Measurements from ENCODE around the gene SEC31B.

DNA sequence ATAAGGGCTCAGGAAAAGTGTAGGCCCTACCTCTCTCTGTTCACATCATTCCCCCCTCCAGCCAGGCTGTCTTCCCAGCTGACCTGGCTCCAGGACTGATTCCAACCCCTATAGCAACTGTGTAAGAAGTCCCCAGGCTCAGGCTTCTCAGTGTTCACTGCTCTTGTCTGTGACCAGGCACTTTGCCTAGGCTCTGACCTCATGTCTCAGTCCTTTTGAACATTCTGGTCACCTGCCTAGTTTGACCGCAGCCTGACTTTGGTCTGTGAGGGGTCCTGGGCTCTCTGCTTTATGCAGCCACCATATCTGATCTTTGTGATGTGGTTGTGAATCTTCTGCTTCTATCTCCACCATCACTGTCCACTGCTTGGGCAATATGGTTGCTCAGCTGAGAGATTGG is 40.6 kb upstream of the SEC31B start:
- TF ChIP-seq EP300 (IDR thresholded peaks at IDR 0.05) (no peak), POLR2AphosphoS5 (IDR thresholded peaks at IDR 0.05) (no peak)
- TF ChIP-seq, protein P1, sequence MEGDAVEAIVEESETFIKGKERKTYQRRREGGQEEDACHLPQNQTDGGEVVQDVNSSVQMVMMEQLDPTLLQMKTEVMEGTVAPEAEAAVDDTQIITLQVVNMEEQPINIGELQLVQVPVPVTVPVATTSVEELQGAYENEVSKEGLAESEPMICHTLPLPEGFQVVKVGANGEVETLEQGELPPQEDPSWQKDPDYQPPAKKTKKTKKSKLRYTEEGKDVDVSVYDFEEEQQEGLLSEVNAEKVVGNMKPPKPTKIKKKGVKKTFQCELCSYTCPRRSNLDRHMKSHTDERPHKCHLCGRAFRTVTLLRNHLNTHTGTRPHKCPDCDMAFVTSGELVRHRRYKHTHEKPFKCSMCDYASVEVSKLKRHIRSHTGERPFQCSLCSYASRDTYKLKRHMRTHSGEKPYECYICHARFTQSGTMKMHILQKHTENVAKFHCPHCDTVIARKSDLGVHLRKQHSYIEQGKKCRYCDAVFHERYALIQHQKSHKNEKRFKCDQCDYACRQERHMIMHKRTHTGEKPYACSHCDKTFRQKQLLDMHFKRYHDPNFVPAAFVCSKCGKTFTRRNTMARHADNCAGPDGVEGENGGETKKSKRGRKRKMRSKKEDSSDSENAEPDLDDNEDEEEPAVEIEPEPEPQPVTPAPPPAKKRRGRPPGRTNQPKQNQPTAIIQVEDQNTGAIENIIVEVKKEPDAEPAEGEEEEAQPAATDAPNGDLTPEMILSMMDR (IDR thresholded peaks at IDR 0.05): no peak

All from sigmoid colon (tissue), 4 donors.